ENCODE data around the gene STARD4.
A peak's percentile ranks its signal among the peaks of the same experiment; 100 is the strongest.

The STARD4 gene

DNA sequence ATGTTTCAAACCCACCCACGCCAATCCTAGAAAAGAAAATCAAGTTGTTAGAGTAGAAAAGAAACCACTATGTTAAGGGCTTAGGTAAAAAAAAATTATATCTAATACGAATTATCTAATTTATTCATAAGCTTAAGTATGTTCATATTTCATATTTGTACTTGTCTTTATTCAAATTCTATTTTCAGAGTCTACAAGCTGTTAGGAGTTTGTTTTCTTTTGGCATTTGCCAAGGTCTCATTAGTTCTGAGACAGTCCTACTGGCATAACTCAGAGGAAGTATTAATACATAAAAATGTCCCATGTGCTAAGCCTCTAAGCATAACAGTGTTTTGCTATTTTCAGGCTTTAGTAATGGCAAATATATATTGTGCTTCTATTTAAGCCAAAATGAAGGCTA is 57.6 kb downstream of the STARD4 start:
- H2BK15ac ChIP-seq (ENCODE audit: low read depth, poor library complexity, severe bottlenecking), result no peak overlapping the region
- H2BK5ac ChIP-seq (ENCODE audit: low read depth, low read length, poor library complexity, severe bottlenecking), result no peak overlapping the region
- no peak overlapping the region for H3K4me3 ChIP-seq (ENCODE audit: insufficient read depth in 1 of 2, low read depth in 1 of 2, low read length in 2 of 2)
- H3K18ac ChIP-seq (ENCODE audit: low read depth in 1 of 2, low read length in 2 of 2), result no peak overlapping the region
- WGBS, result no CpG with 5 or more reads among the region's 2 CpGs
- DNase-seq, result no peak
- H3K9me3 ChIP-seq (ENCODE audit: control insufficient read depth, low read length), result no peaks in the 10 kb centered on the region
- no peak overlapping the region for H3K4me2 ChIP-seq (ENCODE audit: low read length, poor library complexity, severe bottlenecking)
- H2BK12ac ChIP-seq (ENCODE audit: low read length in 2 of 2), result no peak overlapping the region
- H3K14ac ChIP-seq (ENCODE audit: low read length in 2 of 2), result no peak overlapping the region
- H3K27me3 ChIP-seq (ENCODE audit: control insufficient read depth in 1 of 2, insufficient read depth in 1 of 2, low read length in 2 of 2), result no peaks in the 10 kb centered on the region
- H4K91ac ChIP-seq (ENCODE audit: low read length), result no peak overlapping the region
- H4K8ac ChIP-seq (ENCODE audit: low read length), result no peak overlapping the region
- H2AK5ac ChIP-seq (ENCODE audit: low read length, severe bottlenecking), result no peak overlapping the region
- H3K9ac ChIP-seq (ENCODE audit: low read length), result no peak overlapping the region
- no peak overlapping the region for H2BK120ac ChIP-seq (ENCODE audit: low read depth, low read length)
- H3K27ac ChIP-seq (ENCODE audit: low read length, poor library complexity, severe bottlenecking), result peak overlapping the region; percentile 99
- no peak overlapping the region for H2AFZ ChIP-seq (ENCODE audit: low read depth, low read length)
- H3K79me1 ChIP-seq (replicated peaks; ENCODE audit: low read length, poor library complexity, severe bottlenecking), result no peaks in the 10 kb centered on the region
- H3K23ac ChIP-seq (ENCODE audit: low read length in 2 of 2), result no peak overlapping the region
- peaks cover 4% of the 10 kb centered on the region for H3K4me1 ChIP-seq (ENCODE audit: control insufficient read depth, insufficient read depth, low read depth, low read length)
- H3K36me3 ChIP-seq (ENCODE audit: control insufficient read depth in 1 of 2, insufficient read depth in 2 of 2, low read depth in 1 of 2, low read length in 2 of 2), result no peaks in the 10 kb centered on the region
- H3K4ac ChIP-seq (ENCODE audit: low read depth in 1 of 2, low read length in 2 of 2), result no peak overlapping the region

GRCh38 chr5:111454198-111454622 is 58.1 kb downstream of the STARD4 start:
- WGBS, result 26% methylated on average over 3 of the region's 3 CpGs
- Histone ChIP-seq H2AK5ac (ENCODE audit: low read length, severe bottlenecking) (no peak overlapping the region), H2BK15ac (ENCODE audit: low read depth, poor library complexity, severe bottlenecking) (no peak overlapping the region)

DNA sequence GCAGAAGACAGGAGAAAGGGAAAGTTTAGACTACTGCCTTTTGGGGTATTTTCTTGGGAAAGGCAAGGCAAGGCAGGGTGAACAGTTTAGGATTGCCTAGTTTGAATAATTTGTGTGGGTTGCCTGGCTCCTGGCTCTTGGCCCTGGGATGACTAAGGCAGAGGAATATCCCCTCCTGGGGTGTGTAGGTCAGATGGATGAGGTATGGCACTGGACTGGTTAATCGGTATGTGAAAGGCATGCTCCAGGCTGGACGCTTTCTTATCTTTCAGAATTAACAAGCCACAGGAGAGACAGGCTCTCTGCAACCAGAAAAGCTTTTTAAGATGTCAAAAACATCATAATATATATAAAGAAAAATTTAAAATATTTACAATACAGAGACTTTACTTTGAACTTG is 58.6 kb downstream of the STARD4 start:
- Histone ChIP-seq H2BK12ac (ENCODE audit: low read length in 2 of 2) (peak overlapping the region in 1 of 2 experiments; percentile 75), H2AK5ac (ENCODE audit: low read length, severe bottlenecking) (peak overlapping the region; percentile 89), H2BK15ac (ENCODE audit: low read depth, poor library complexity, severe bottlenecking) (no peak overlapping the region), H3K14ac (ENCODE audit: low read length in 2 of 2) (no peak overlapping the region), H3K27ac (ENCODE audit: low read length, poor library complexity, severe bottlenecking) (peak overlapping the region; percentile 99), H3K36me3 (ENCODE audit: control insufficient read depth in 1 of 2, insufficient read depth in 2 of 2, low read depth in 1 of 2, low read length in 2 of 2) (no peaks in the 10 kb centered on the region), H3K4me1 (ENCODE audit: control insufficient read depth, insufficient read depth, low read depth, low read length) (peaks cover 4% of the 10 kb centered on the region), H4K91ac (ENCODE audit: low read length) (peak overlapping the region; percentile 18), H3K79me1 (replicated peaks; ENCODE audit: low read length, poor library complexity, severe bottlenecking) (no peaks in the 10 kb centered on the region), H2BK120ac (ENCODE audit: low read depth, low read length) (no peak overlapping the region), H3K9ac (ENCODE audit: low read length) (peak overlapping the region; percentile 57), H3K9me3 (ENCODE audit: control insufficient read depth, low read length) (no peaks in the 10 kb centered on the region), H3K18ac (ENCODE audit: low read depth in 1 of 2, low read length in 2 of 2) (peak overlapping the region in 1 of 2 experiments; percentile 82), H2AFZ (ENCODE audit: low read depth, low read length) (no peak overlapping the region), H4K8ac (ENCODE audit: low read length) (no peak overlapping the region), H2BK5ac (ENCODE audit: low read depth, low read length, poor library complexity, severe bottlenecking) (peak overlapping the region; percentile 96), H3K23ac (ENCODE audit: low read length in 2 of 2) (no peak overlapping the region), H3K4me3 (ENCODE audit: insufficient read depth in 1 of 2, low read depth in 1 of 2, low read length in 2 of 2) (peak overlapping the region in 1 of 2 experiments; percentile 40), H3K4ac (ENCODE audit: low read depth in 1 of 2, low read length in 2 of 2) (peak overlapping the region in 1 of 2 experiments; percentile 67), H3K27me3 (ENCODE audit: control insufficient read depth in 1 of 2, insufficient read depth in 1 of 2, low read length in 2 of 2) (no peaks in the 10 kb centered on the region), H3K4me2 (ENCODE audit: low read length, poor library complexity, severe bottlenecking) (peak overlapping the region; percentile 74)
- WGBS, result no CpG with 5 or more reads among the region's 2 CpGs
- peak; percentile 78 for DNase-seq

More at GRCh38 chr5:111454198-111454622, 58.1 kb downstream of the STARD4 start:
- H3K4me2 ChIP-seq (ENCODE audit: low read length, poor library complexity, severe bottlenecking), result no peak overlapping the region
- H2BK120ac ChIP-seq (ENCODE audit: low read depth, low read length), result no peak overlapping the region
- H2AFZ ChIP-seq (ENCODE audit: low read depth, low read length), result no peak overlapping the region
- no peak overlapping the region for H3K23ac ChIP-seq (ENCODE audit: low read length in 2 of 2)
- no peaks in the 10 kb centered on the region for H3K36me3 ChIP-seq (ENCODE audit: control insufficient read depth in 1 of 2, insufficient read depth in 2 of 2, low read depth in 1 of 2, low read length in 2 of 2)
- no peak overlapping the region for H3K18ac ChIP-seq (ENCODE audit: low read depth in 1 of 2, low read length in 2 of 2)
- H2BK12ac ChIP-seq (ENCODE audit: low read length in 2 of 2), result no peak overlapping the region
- H4K91ac ChIP-seq (ENCODE audit: low read length), result no peak overlapping the region
- peak overlapping the region; percentile 99 for H3K27ac ChIP-seq (ENCODE audit: low read length, poor library complexity, severe bottlenecking)
- H3K79me1 ChIP-seq (replicated peaks; ENCODE audit: low read length, poor library complexity, severe bottlenecking), result no peaks in the 10 kb centered on the region
- no peak overlapping the region for H3K4me3 ChIP-seq (ENCODE audit: insufficient read depth in 1 of 2, low read depth in 1 of 2, low read length in 2 of 2)
- H4K8ac ChIP-seq (ENCODE audit: low read length), result no peak overlapping the region
- no peak overlapping the region for H2BK5ac ChIP-seq (ENCODE audit: low read depth, low read length, poor library complexity, severe bottlenecking)
- H3K4me1 ChIP-seq (ENCODE audit: control insufficient read depth, insufficient read depth, low read depth, low read length), result peaks cover 4% of the 10 kb centered on the region
- no peaks in the 10 kb centered on the region for H3K9me3 ChIP-seq (ENCODE audit: control insufficient read depth, low read length)
- H3K4ac ChIP-seq (ENCODE audit: low read depth in 1 of 2, low read length in 2 of 2), result no peak overlapping the region
- peak; percentile 79 for DNase-seq
- H3K9ac ChIP-seq (ENCODE audit: low read length), result peak overlapping the region; percentile 34
- H3K14ac ChIP-seq (ENCODE audit: low read length in 2 of 2), result no peak overlapping the region
- no peaks in the 10 kb centered on the region for H3K27me3 ChIP-seq (ENCODE audit: control insufficient read depth in 1 of 2, insufficient read depth in 1 of 2, low read length in 2 of 2)

DNA sequence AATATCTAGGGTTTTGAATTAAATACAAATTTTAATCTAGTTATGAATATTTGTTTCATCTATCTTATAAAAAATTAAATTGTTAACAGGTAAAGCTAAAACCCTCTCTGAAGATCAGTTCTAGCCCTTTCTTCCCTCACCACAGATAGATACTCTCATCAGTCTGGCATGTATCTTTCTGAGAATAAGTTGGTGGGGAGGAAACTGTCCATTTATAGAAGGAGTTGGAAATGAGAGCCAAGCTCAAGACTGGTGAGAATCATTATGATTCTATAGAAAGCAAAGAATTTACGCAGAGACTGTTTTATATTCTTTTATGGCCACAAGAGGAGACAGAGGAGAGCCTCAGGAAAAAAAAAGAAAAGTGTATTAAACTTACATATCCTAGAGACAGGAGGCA is 59.0 kb downstream of the STARD4 start:
- Histone ChIP-seq H2AK5ac (ENCODE audit: low read length, severe bottlenecking) (peak overlapping the region; percentile 89), H3K23ac (ENCODE audit: low read length in 2 of 2) (no peak overlapping the region)
- WGBS, result 100% methylated on average over 1 of the region's 1 CpG

More for the DNA sequence above, 59.0 kb downstream of the STARD4 start:
- peak overlapping the region in 1 of 2 experiments; percentile 75 for H2BK12ac ChIP-seq (ENCODE audit: low read length in 2 of 2)
- H3K27me3 ChIP-seq (ENCODE audit: control insufficient read depth in 1 of 2, insufficient read depth in 1 of 2, low read length in 2 of 2), result no peaks in the 10 kb centered on the region
- peak overlapping the region; percentile 74 for H3K4me2 ChIP-seq (ENCODE audit: low read length, poor library complexity, severe bottlenecking)
- no peaks in the 10 kb centered on the region for H3K36me3 ChIP-seq (ENCODE audit: control insufficient read depth in 1 of 2, insufficient read depth in 2 of 2, low read depth in 1 of 2, low read length in 2 of 2)
- peak overlapping the region; percentile 57 for H3K9ac ChIP-seq (ENCODE audit: low read length)
- peak overlapping the region; percentile 96 for H2BK5ac ChIP-seq (ENCODE audit: low read depth, low read length, poor library complexity, severe bottlenecking)
- no peak overlapping the region for H2BK120ac ChIP-seq (ENCODE audit: low read depth, low read length)
- no peak overlapping the region for H3K14ac ChIP-seq (ENCODE audit: low read length in 2 of 2)
- peaks cover 4% of the 10 kb centered on the region for H3K4me1 ChIP-seq (ENCODE audit: control insufficient read depth, insufficient read depth, low read depth, low read length)
- H3K4ac ChIP-seq (ENCODE audit: low read depth in 1 of 2, low read length in 2 of 2), result peak overlapping the region in 1 of 2 experiments; percentile 67
- peak overlapping the region in 1 of 2 experiments; percentile 40 for H3K4me3 ChIP-seq (ENCODE audit: insufficient read depth in 1 of 2, low read depth in 1 of 2, low read length in 2 of 2)
- H3K79me1 ChIP-seq (replicated peaks; ENCODE audit: low read length, poor library complexity, severe bottlenecking), result no peaks in the 10 kb centered on the region
- no peak overlapping the region for H2AFZ ChIP-seq (ENCODE audit: low read depth, low read length)
- H4K8ac ChIP-seq (ENCODE audit: low read length), result no peak overlapping the region
- DNase-seq, result peak; percentile 52
- H3K9me3 ChIP-seq (ENCODE audit: control insufficient read depth, low read length), result no peaks in the 10 kb centered on the region
- peak overlapping the region in 1 of 2 experiments; percentile 82 for H3K18ac ChIP-seq (ENCODE audit: low read depth in 1 of 2, low read length in 2 of 2)
- peak overlapping the region; percentile 99 for H3K27ac ChIP-seq (ENCODE audit: low read length, poor library complexity, severe bottlenecking)
- no peak overlapping the region for H4K91ac ChIP-seq (ENCODE audit: low read length)
- no peak overlapping the region for H2BK15ac ChIP-seq (ENCODE audit: low read depth, poor library complexity, severe bottlenecking)
